ENCODE measurements around the gene NELFA. TPM values are rescaled to one million over a fixed set of nuclear protein-coding genes. Genes with fewer than 3 reads are reported as not detected.

Gene NELFA
- total and polyA plus RNA-seq, 2 donors (not counting 1 experiment from before 2014, with no cell fraction given) = 7.4 to 15.2 TPM

- no peak overlapping the region for H2AFZ ChIP-seq (ENCODE audit: low read length)
- H3K9me3 ChIP-seq (ENCODE audit: control insufficient read depth, insufficient read depth, low read depth, low read length) = no peaks in the 10 kb centered on the region
- H3K4me1 ChIP-seq (ENCODE audit: control insufficient read depth, extremely low read depth, insufficient read depth, low read length) = peaks cover 2% of the 10 kb centered on the region
- H3K36me3 ChIP-seq (ENCODE audit: control insufficient read depth, insufficient read depth, low read length) = no peaks in the 10 kb centered on the region
- TF ChIP-seq CTCF (conservative IDR thresholded peaks at IDR 0.05 in 1 of 2, IDR thresholded peaks at IDR 0.05 in 1 of 2; ENCODE audit: low read depth in 1 of 2, low read length in 2 of 2) (no peak), EZH2 (IDR thresholded peaks at IDR 0.05; ENCODE audit: low read length, missing control alignments) (no peak)
- no peaks in the 10 kb centered on the region for H4K20me1 ChIP-seq (ENCODE audit: control insufficient read depth, extremely low read depth, insufficient read depth, low read length)
- H3K4me2 ChIP-seq (ENCODE audit: extremely low read depth, insufficient read depth, low read length) = no peak overlapping the region
- H3K4me3 ChIP-seq (replicated peaks in 1 of 4; ENCODE audit: control extremely low read depth in 1 of 4, insufficient read depth in 1 of 4, low read depth in 3 of 4, low read length in 4 of 4) = no peak overlapping the region
- no peaks in the 10 kb centered on the region for H3K27me3 ChIP-seq (ENCODE audit: control insufficient read depth, insufficient read depth, low read length)
- no peak for DNase-seq (ENCODE audit: low read depth in 2 of 2)
- H3K9ac ChIP-seq (ENCODE audit: insufficient read depth, low read length) = no peak overlapping the region
- H3K79me2 ChIP-seq (ENCODE audit: control insufficient read depth, insufficient read depth, low read length) = no peaks in the 10 kb centered on the region
- H3K27ac ChIP-seq (ENCODE audit: insufficient read depth, low read length) = no peak overlapping the region
Measured at GRCh38 chr4:2046031-2046961, 37.5 kb upstream of the NELFA start.

GRCh38 chr4:2045518-2045951, 36.8 kb upstream of the NELFA start:
- TF ChIP-seq EZH2 (IDR thresholded peaks at IDR 0.05; ENCODE audit: low read length, missing control alignments) (no peak), CTCF (conservative IDR thresholded peaks at IDR 0.05 in 1 of 2, IDR thresholded peaks at IDR 0.05 in 1 of 2; ENCODE audit: low read depth in 1 of 2, low read length in 2 of 2) (no peak)
- Histone ChIP-seq H2AFZ (ENCODE audit: low read length) (no peak overlapping the region), H3K27ac (ENCODE audit: insufficient read depth, low read length) (no peak overlapping the region), H3K9me3 (ENCODE audit: control insufficient read depth, insufficient read depth, low read depth, low read length) (no peaks in the 10 kb centered on the region), H3K9ac (ENCODE audit: insufficient read depth, low read length) (no peak overlapping the region), H4K20me1 (ENCODE audit: control insufficient read depth, extremely low read depth, insufficient read depth, low read length) (no peaks in the 10 kb centered on the region), H3K4me3 (replicated peaks in 1 of 4; ENCODE audit: control extremely low read depth in 1 of 4, insufficient read depth in 1 of 4, low read depth in 3 of 4, low read length in 4 of 4) (no peak overlapping the region), H3K27me3 (ENCODE audit: control insufficient read depth, insufficient read depth, low read length) (peaks cover 3% of the 10 kb centered on the region), H3K4me1 (ENCODE audit: control insufficient read depth, extremely low read depth, insufficient read depth, low read length) (peaks cover 2% of the 10 kb centered on the region), H3K36me3 (ENCODE audit: control insufficient read depth, insufficient read depth, low read length) (no peaks in the 10 kb centered on the region), H3K79me2 (ENCODE audit: control insufficient read depth, insufficient read depth, low read length) (no peaks in the 10 kb centered on the region), H3K4me2 (ENCODE audit: extremely low read depth, insufficient read depth, low read length) (no peak overlapping the region)
- DNase-seq (ENCODE audit: low read depth in 2 of 2) = peak in 1 of 2 donors; percentile 17

GRCh38 chr4:2044542-2045517, 36.1 kb upstream of the NELFA start:
- Histone ChIP-seq H3K9me3 (ENCODE audit: control insufficient read depth, insufficient read depth, low read depth, low read length) (no peaks in the 10 kb centered on the region), H3K27ac (ENCODE audit: insufficient read depth, low read length) (no peak overlapping the region), H3K4me3 (replicated peaks in 1 of 4; ENCODE audit: control extremely low read depth in 1 of 4, insufficient read depth in 1 of 4, low read depth in 3 of 4, low read length in 4 of 4) (no peak overlapping the region), H3K4me1 (ENCODE audit: control insufficient read depth, extremely low read depth, insufficient read depth, low read length) (peaks cover 2% of the 10 kb centered on the region), H2AFZ (ENCODE audit: low read length) (no peak overlapping the region), H4K20me1 (ENCODE audit: control insufficient read depth, extremely low read depth, insufficient read depth, low read length) (no peaks in the 10 kb centered on the region), H3K36me3 (ENCODE audit: control insufficient read depth, insufficient read depth, low read length) (no peaks in the 10 kb centered on the region), H3K9ac (ENCODE audit: insufficient read depth, low read length) (no peak overlapping the region), H3K4me2 (ENCODE audit: extremely low read depth, insufficient read depth, low read length) (no peak overlapping the region), H3K27me3 (ENCODE audit: control insufficient read depth, insufficient read depth, low read length) (peaks cover 5% of the 10 kb centered on the region), H3K79me2 (ENCODE audit: control insufficient read depth, insufficient read depth, low read length) (no peaks in the 10 kb centered on the region)
- TF ChIP-seq CTCF (conservative IDR thresholded peaks at IDR 0.05 in 1 of 2, IDR thresholded peaks at IDR 0.05 in 1 of 2; ENCODE audit: low read depth in 1 of 2, low read length in 2 of 2) (no peak), EZH2 (IDR thresholded peaks at IDR 0.05; ENCODE audit: low read length, missing control alignments) (no peak)
- DNase-seq (ENCODE audit: low read depth in 2 of 2) = no peak

Data from fibroblast of lung (primary cell).